ENCODE data around the gene SYNE4.
"Not testable (repeated sequence)": the region's sequence is repeated elsewhere in the genome, so short reads cannot be mapped to it uniquely, and the experiment has no call there.

SYNE4 gene, protein sequence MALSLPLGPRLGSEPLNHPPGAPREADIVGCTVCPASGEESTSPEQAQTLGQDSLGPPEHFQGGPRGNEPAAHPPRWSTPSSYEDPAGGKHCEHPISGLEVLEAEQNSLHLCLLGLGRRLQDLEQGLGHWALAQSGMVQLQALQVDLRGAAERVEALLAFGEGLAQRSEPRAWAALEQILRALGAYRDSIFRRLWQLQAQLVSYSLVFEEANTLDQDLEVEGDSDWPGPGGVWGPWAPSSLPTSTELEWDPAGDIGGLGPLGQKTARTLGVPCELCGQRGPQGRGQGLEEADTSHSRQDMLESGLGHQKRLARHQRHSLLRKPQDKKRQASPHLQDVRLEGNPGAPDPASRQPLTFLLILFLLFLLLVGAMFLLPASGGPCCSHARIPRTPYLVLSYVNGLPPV

GRCh38 chr19:36008336-36008978 lies at the start of gene SYNE4:
Gene SYNE4 (minus strand): TSS chr19:36008813. CDS start chr19:36008681, 132 bp downstream.
- DNase-seq, result no peak

DNA sequence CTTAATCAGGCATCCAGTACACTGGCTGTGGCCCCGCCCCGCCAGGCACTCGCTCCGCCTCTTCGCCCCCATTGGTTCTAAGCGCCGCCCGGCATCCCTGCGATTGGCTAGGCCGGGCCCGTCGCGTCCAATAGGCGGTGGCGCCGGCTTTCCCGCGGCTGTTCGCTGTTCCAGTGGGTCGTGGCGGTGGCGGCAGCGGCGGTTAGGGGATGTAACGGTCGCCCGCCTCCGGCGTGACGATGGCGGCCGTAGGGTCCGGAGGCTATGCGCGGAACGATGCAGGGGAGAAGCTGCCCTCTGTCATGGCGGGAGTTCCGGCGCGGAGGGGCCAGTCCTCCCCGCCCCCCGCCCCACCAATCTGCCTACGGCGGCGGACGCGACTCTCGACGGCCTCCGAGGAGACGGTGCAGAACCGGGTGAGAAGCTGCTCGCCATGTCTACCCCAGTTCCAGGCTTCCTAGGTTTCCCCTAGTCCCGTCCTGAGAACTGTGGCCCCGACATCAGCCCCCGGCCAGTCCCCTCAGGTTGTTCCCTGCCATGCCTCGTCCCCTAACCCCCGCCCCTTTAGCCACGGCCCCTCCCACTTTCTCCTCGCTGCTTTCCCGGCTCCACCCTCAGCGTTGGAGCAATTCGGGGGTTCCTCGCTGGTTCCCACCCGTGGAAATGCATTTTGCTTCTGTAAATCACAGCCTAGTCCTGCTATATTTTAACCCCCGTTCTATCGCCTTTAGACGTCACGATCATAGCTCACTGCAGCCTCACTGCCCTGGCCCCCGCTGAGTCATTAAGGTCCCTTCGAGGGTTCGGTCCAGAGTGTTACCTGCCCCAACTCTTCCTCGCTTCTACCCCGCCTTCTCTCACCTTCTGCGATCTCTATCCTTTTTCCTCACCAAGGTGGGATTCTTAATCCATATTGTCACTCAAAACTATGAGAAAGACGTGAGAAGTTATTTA lies 46.4 kb upstream of the SYNE4 start, which contains the start of gene WDR62:
Gene WDR62 (plus strand): TSS at position 165 of the 954 bp plus-strand sequence. CDS start 75 bp downstream, at position 240.
- DNase-seq, result peak; percentile 95

- DNase-seq, result peak; percentile 100
Observed at GRCh38 chr19:36054119-36054732, 45.6 kb upstream of the SYNE4 start, which contains the start of gene THAP8. Gene THAP8 (minus strand): TSS chr19:36054285. CDS start chr19:36054217, 68 bp downstream.

DNA sequence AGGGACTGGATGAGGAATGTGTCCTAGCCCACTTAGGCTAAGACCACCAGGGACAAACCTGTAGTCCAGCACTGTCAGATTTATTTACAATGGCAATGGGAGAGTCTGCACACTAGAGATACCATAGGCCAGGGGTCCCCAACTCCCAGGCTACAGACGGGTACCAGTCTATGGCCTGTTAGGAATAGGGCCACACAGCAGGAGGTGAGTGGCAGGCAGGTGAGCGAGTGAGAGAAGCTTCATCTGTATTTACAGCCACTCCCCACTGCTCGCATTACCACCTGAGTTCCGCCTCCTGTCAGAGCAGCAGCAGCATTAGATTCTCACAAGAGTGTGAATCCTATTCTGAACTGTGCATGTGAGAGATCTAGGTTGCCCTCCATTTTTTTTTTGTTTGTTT lies 43.0 kb upstream of the SYNE4 start:
- no peak for DNase-seq

DNA sequence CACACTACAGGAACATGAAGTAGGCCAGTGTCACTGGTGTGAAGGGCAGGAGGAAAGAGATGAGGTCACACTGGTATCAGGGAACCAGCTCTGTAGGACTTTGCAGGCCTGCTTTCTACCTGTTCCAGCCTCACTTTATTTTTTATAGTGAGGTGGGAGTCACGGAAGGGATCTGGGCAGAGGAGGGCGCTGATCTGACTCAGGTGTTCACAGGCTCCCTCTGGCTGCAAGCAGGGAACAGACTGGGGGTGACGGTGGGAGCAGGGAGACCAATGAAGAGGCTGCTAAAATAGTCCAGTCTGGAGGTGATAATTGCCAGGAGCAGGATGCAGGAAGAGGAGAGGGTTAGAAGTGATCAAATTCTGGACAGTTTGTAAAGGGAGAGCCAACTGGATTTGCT lies 42.6 kb upstream of the SYNE4 start:
- no peak for DNase-seq

- no peak for DNase-seq
Observed at GRCh38 chr19:36049080-36049698, 40.6 kb upstream of the SYNE4 start.

- DNase-seq, result no peak
Observed at GRCh38 chr19:36047835-36048234, 39.2 kb upstream of the SYNE4 start.

GRCh38 chr19:36046443-36047050 lies 37.9 kb upstream of the SYNE4 start:
- no peak for DNase-seq

- no peak for DNase-seq
Observed at GRCh38 chr19:36043952-36044351, 35.3 kb upstream of the SYNE4 start.

- no peak for DNase-seq
Observed at GRCh38 chr19:36041831-36042230, 33.2 kb upstream of the SYNE4 start.

GRCh38 chr19:36041092-36041491 lies 32.5 kb upstream of the SYNE4 start:
- DNase-seq, result not testable (repeated sequence)

DNA sequence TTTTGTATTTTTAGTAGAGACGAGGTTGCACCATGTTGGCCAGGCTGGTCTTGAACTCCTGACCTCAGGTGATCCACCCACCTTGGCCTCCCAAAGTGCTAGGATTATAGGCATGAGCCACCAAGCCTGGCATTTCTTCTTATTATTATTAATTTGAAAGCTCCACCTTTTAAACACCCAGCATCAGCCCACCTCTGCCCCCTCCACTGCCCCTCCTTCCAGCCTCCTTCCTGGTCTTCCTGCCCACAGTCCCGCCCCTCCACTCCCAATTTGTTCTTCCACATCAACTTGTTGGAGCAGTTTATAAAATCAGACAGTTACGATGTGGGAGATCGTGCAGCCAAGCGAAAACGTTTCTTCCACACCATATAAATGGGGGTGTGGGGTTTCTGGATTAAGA lies 31.9 kb upstream of the SYNE4 start:
- DNase-seq, result no peak

DNA sequence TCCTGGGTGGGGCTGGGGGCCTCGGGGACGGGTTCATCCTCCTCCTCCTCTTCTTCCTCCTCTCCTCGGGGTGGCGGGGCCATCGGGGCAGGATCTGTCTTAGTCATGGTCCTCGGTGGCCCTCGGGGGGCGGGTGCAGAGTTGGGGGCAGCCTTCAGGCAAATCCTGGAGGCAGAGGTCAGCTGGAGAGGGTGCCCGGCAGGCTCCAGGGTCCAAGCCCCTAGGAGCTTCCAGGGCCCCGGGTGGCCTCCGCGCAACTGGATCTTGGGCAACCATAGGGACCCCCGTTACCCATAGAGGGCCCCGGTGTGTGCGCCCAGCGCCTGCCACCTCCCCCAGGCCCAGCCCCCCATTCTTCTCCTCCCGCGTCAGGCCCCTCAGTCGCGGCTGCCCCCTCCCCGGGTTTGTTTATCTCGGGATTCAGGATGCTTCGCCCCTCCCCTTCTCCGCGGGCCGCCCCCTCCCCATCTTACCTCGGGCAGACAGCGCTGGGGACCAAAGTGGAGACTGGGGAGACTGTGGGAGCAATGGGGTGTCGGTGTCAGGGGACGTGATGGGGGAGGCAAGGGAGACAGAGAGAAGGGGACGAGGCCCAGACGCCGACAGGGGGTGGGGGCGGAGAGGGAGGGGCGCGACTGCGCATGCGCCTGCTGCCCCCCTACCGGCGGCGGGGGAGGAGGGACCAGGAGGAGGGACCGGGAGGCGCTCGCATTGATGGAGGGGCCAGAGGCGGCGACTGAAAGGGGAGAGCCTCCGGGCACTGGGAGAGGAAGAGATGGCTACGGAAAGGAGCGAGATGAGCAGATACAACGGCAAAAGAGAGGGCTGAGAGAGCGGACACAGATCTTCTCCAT lies 23.9 kb upstream of the SYNE4 start, which contains the start of gene CLIP3:
Gene CLIP3 (minus strand): TSS at position 623 of the 854 bp plus-strand sequence. CDS start 516 bp downstream, at position 107.
- peak; percentile 38 for DNase-seq

DNA sequence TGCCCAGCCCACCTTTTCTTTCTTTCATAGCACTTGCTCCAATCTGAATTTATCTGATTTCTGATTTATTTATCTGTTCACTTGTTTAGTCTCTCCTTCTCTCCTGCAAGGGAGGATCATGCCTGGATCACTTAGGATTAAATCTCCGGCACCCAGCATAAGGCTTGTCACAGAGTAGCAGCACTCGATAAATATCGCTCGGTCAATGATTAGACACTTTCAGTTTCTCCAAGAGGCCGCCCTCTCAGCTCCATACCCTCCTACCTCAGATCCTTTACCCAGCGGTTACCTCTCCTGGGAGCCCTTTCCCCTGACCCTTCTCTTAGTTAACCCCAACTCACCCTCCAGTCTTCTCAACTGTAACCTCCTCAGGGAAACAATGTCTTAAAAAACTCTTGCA lies 22.7 kb upstream of the SYNE4 start:
- DNase-seq, result no peak

GRCh38 chr19:36030264-36031148 lies 21.9 kb upstream of the SYNE4 start:
- no peak for DNase-seq

DNA sequence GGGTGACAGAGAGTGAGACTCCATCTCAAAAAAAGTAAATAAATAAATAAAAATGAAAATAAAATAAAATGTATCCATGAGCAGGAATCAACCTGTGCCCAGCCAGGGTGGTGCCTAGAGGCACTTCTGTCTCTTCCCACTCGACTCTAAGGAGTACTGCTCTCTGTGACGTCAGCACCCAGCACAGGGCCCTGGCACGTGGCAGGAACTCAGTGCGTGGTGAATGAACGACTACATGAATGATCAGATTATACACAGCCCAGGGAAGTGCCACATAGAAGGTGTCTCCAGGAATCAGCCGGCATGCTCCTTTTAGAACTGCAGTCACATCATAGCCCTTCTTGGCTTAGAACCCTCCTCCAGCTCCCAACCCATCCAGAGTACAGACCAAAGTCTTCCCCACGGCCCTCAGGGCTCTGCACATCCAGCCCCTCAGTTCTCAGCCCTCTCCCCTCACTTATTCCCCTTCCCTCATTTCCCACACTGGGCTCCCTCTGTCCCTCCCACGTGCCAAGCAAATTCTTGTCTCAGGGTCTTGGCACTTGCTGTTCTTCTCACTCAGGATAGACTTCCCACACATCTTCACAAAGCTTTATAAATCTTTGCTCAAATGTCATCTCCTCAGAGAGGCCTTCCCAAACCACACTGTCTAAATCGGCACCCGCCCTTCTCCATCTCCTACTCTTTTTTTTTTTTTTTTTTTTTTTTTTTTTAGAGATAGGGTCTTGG lies 19.9 kb upstream of the SYNE4 start:
- DNase-seq, result no peak

GRCh38 chr19:36027696-36028095 lies 19.1 kb upstream of the SYNE4 start:
- no peak for DNase-seq

DNA sequence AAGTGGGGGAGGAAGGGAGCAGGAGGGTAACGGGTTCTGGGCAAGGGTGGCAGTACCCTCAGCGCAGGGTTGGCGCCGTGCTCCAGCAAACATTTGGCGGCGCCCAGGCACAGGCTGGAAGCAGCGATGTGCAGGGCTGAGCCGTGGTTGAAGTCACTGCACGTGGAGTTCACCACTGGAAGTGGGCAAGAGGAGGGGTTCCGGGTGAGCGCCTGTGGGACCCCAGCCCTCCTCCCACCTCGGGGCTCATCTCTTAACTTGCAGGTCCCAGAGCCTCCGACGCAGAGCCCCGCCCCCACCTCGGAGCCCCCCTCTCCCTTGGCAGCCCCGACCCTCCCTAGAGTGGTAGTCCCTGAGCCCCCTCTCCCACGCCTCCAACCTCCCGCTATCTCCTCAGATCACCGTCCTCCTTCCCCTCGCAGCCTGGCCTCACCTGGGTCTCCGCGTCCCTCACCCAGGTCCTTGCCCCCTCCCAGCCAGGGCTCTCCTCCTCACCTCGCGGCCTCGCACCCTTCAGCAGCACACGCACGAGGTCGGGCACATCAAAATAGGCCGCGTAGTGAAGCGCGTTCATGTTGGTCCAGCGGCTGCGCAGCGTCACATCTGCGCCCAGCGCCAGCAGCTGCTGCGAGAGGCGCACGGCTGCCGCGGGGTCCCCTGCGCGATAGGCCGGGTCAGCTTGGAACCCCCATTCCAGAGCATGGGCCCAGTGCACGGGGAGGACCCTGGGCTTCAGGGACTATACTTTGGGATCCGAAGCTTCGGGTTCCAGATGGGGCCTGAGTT lies 17.7 kb upstream of the SYNE4 start:
- DNase-seq, result no peak

All from stimulated activated CD4-positive, alpha-beta T cell treated with anti-CD3 and anti-CD28 coated beads, Interleukin-1b, Interleukin-23, amount 100 ng/mL, for 48 hours (primary cell).